Astrocyte of the cerebellum (primary cell): ENCODE measurements around the gene CST9.

Source experiments
- DNase-seq: peaks from one replicate; pipeline ENCODE4 v3.0.0-alpha.2; 2011; ENCODE audit warnings: low read depth
- H3K4me3 ChIP-seq: 2 replicates; pipeline ENCODE4 v1.5.1; 2011; ENCODE audit warnings: mild to moderate bottlenecking, low read depth, low read length, moderate library complexity
- CTCF ChIP-seq: IDR thresholded peaks from 2 replicates; pipeline ENCODE4 v1.5.1; 2012; ENCODE audit warnings: low read length, low read depth, moderate library complexity, mild to moderate bottlenecking; ENCODE audit errors: missing control alignments
- in situ Hi-C: cut with HindIII; loops from 2 replicates; pipeline ENCODE4 v1.10.0; 2017; ENCODE audit warnings: low sequenced_read_pairs

Gene CST9

GRCh38 chr20:23612396-23612795 is 6.7 kb upstream of the CST9 start:
- no peak for TF ChIP-seq CTCF
- no peak overlapping the region for H3K4me3 ChIP-seq
- no peak for DNase-seq
- in situ Hi-C loops = no loop called here

DNA sequence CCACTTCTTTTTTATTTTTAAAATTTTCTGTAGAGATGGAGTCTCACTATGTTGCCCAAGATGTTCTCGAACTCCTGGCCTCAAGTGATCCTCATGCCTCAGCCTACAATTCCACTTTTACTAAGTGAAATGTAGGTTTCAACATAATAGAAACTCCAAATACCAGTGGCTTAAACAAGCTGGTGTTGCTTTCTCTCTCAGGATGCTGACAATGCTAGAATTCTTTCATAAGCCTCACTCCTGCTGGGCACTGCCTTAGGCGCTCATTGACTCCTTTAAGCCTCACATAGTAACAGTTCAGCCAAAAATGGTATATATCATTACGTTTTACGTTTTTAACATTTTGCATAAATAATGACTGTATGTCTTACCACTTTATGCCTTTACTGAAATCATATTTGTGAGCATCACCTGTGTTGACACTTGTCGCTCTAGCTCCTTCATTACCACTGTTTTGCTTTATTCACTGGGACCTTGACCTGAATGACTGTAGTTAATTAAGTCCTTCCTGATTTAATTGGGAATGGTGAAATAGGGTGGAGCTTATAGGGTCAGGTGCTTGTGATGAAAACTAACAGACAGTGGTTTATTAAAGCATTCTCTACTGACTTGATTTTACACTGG is 3.9 kb upstream of the CST9 start:
- in situ Hi-C loops = no loop called here

GRCh38 chr20:23608251-23608846 is 2.6 kb upstream of the CST9 start:
- TF ChIP-seq CTCF = no peak
- in situ Hi-C loops = no loop called here
- DNase-seq = no peak
- H3K4me3 ChIP-seq = no peak overlapping the region

More for the DNA sequence above, 3.9 kb upstream of the CST9 start:
- no peak for DNase-seq
- H3K4me3 ChIP-seq = no peak overlapping the region
- TF ChIP-seq CTCF = no peak

DNA sequence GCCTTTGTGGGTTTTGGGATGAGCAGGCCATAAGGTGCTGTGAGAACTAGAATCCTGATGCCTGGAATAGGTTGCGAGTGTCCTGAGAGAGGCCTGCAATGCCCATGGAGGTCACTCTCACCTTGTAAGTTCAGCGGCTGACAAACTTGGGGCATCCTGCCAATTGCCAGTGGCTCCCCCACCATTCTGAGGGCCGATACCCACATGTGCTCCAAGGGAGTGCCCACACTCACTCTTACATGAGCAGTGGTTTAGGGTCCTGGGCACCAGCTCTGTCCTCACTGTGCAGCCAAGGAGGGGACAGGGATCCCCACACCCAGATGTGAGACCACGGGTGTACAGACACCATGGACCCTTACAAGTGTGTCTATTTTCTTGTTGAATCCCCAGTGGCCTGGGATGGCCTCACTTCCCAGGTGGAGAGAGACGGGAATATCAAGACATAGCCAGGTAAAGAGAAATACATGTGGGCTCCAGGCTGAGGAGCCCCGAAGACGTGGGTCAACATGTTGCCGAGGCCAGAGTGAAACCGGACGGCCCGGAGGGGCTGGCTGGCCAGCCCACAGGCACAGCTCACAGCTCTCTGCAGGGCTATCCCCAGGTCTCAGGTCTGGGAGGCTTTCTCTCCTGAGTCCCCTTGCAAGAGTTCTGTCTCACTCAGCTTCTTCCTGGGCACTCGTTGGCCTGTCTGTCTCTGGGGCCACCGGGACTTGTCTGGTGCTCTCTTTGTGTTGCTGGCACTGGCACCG is 2.0 kb upstream of the CST9 start:
- no peak for DNase-seq
- TF ChIP-seq CTCF = no peak
- no peak overlapping the region for H3K4me3 ChIP-seq
- in situ Hi-C loops = no loop called here

DNA sequence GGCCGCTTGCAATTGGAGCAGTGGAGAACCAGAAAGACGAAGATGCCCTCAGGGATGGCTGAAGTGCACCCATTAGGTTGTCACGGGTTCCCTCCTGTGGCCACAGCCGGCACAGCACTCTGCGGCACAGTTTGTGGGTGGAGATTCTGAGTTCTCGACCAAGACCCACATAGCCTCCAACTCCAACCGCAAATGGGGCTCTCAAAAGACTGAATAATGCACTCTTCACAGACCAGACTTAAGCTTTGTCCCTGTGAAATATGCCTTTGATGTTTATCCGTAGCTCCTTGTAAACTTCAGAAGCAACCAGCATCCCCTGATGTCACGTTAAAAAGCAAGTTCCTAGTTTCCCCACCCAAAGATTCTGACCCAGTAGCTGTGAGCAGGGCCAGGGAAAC is 934 bp upstream of the CST9 start:
- in situ Hi-C loops = no loop called here
- H3K4me3 ChIP-seq = no peak overlapping the region
- DNase-seq = peak; percentile 61
- peak; percentile 94 for TF ChIP-seq CTCF

- in situ Hi-C loops = no loop called here
- H3K4me3 ChIP-seq = no peak overlapping the region
- no peak for TF ChIP-seq CTCF
- no peak for DNase-seq
These were observed 1.4 kb downstream of the CST9 start for GRCh38 chr20:23604306-23604705.
